A673 (cell line): Measurements from ENCODE around the gene AKAP4. TPM values are rescaled to one million over a fixed set of nuclear protein-coding genes. Genes with fewer than 3 reads are reported as not detected.

Source experiments
- BruUV-seq: library from RNA; stranded (reverse); fragments of 400-500 nt; replicated peaks from 2 replicates; lab custom pipeline; 2021; lab: Mats Ljungman, UMichigan
- CTCF ChIA-PET: fragments of 300-600 bp; sonication (Branson Sonifier 250); formaldehyde crosslinking; loops from one replicate; lab custom pipeline; 2022; ENCODE audit warnings: antibody characterized with exemption; lab: Charles Lee
- POLR2A ChIA-PET: fragments of 300-600 bp; sonication (Branson Sonifier 250); formaldehyde crosslinking; loops from one replicate; lab custom pipeline; 2022; ENCODE audit warnings: antibody characterized with exemption; ENCODE audit not compliant: low non-redundant PET; lab: Charles Lee
- DNase-seq: peaks from one replicate; pipeline ENCODE4 v3.0.0-alpha.2; 2015; ENCODE audit warnings: low spot score
- H3K27ac ChIP-seq: fragments of 200-600 bp; sonication (generic); 2 replicates; pipeline ENCODE4 v1.5.1; 2016; ENCODE audit warnings: mixed run types, low read depth, mild to moderate bottlenecking, mixed read lengths, antibody characterized with exemption, low read length; ENCODE audit not compliant: poor library complexity, severe bottlenecking
- H3K27me3 ChIP-seq: fragments of 200-600 bp; sonication (generic); replicated peaks from 2 replicates; pipeline ENCODE4 v1.6.1; 2017; ENCODE audit warnings: mixed run types, low read depth, mild to moderate bottlenecking, mixed read lengths, antibody characterized with exemption, low read length; ENCODE audit not compliant: insufficient read depth, poor library complexity
- H3K36me3 ChIP-seq: fragments of 200-600 bp; sonication (generic); 2 replicates; pipeline ENCODE4 v1.6.1; 2016; ENCODE audit warnings: mixed run types, mild to moderate bottlenecking, mixed read lengths, antibody characterized with exemption, low read length; ENCODE audit not compliant: insufficient read depth, poor library complexity, severe bottlenecking
- H3K4me1 ChIP-seq: fragments of 200-600 bp; sonication (generic); 2 replicates; pipeline ENCODE4 v1.6.1; 2017; ENCODE audit warnings: mixed run types, mild to moderate bottlenecking, mixed read lengths, antibody characterized with exemption, low read length; ENCODE audit not compliant: insufficient read depth, poor library complexity, severe bottlenecking
- H3K4me3 ChIP-seq: fragments of 200-600 bp; sonication (generic); 2 replicates; pipeline ENCODE4 v1.5.1; 2016; ENCODE audit warnings: low read depth, mixed run types, mild to moderate bottlenecking, mixed read lengths, low read length; ENCODE audit not compliant: poor library complexity, severe bottlenecking
- H3K9me3 ChIP-seq: fragments of 200-600 bp; sonication (generic); 2 replicates; pipeline ENCODE4 v1.6.1; 2016; ENCODE audit warnings: mixed run types, low read depth, mild to moderate bottlenecking, mixed read lengths, antibody characterized with exemption, low read length; ENCODE audit not compliant: poor library complexity, severe bottlenecking
- CTCF ChIP-seq: fragments of 300-800, 200-600 bp; sonication (generic); conservative IDR thresholded peaks from 2 replicates; pipeline ENCODE4 v1.5.1; 2017; ENCODE audit warnings: low read depth, mild to moderate bottlenecking, antibody characterized with exemption, low read length, moderate library complexity, mixed read lengths
- EZH2 ChIP-seq: fragments of 200-600 bp; sonication (generic); IDR thresholded peaks from 2 replicates; pipeline ENCODE4 v1.6.1; 2017; ENCODE audit warnings: borderline replicate concordance, low read depth, mild to moderate bottlenecking, mixed read lengths, antibody characterized with exemption, low read length; ENCODE audit not compliant: poor library complexity, severe bottlenecking
- intact Hi-C: fragments of 100-400 bp; cut with micrococcal nuclease; formaldehyde crosslinking; loops from one replicate; pipeline ENCODE4 v1.10.0; 2022; ENCODE audit not compliant: unreplicated experiment
- total RNA-seq: library from RNA; stranded (reverse); gene quantifications from 2 replicates; pipeline ENCODE4 v1.2.3, GENCODE V29; 2021

The AKAP4 gene
- total RNA-seq, 1 experiment from 2014 or later: not detected

GRCh38 chrX:50147972-50148371 lies 52.8 kb downstream of the AKAP4 start:
- POLR2A ChIA-PET: no interaction called here
- no peak for DNase-seq
- CTCF ChIA-PET: no interaction called here
- Histone ChIP-seq H3K36me3 (no peaks in the 10 kb centered on the region), H3K4me3 (no peak overlapping the region), H3K27me3 (no peaks in the 10 kb centered on the region), H3K27ac (no peak overlapping the region), H3K4me1 (no peaks in the 10 kb centered on the region), H3K9me3 (no peaks in the 10 kb centered on the region)
- BruUV-seq: no TSS peak
- intact Hi-C loops: no loop called here
- TF ChIP-seq CTCF (no peak), EZH2 (no peak)

Other genes with a start within 250 kb of the AKAP4 start
- 2.0 and 2.6 TPM in 2 replicates for gene CCNB3, start 3.8 kb upstream of the AKAP4 start, total RNA-seq